NOMO-1 treated with DMSO at 0.1 percent for 48 hours (cell line): ENCODE measurements around the gene LGMN.

Experiments used
- DNase-seq: peaks from one replicate; lab custom pipeline; 2025; ENCODE audit not compliant: unreplicated experiment; lab: John Stamatoyannopoulos, UW

LGMN gene

DNA sequence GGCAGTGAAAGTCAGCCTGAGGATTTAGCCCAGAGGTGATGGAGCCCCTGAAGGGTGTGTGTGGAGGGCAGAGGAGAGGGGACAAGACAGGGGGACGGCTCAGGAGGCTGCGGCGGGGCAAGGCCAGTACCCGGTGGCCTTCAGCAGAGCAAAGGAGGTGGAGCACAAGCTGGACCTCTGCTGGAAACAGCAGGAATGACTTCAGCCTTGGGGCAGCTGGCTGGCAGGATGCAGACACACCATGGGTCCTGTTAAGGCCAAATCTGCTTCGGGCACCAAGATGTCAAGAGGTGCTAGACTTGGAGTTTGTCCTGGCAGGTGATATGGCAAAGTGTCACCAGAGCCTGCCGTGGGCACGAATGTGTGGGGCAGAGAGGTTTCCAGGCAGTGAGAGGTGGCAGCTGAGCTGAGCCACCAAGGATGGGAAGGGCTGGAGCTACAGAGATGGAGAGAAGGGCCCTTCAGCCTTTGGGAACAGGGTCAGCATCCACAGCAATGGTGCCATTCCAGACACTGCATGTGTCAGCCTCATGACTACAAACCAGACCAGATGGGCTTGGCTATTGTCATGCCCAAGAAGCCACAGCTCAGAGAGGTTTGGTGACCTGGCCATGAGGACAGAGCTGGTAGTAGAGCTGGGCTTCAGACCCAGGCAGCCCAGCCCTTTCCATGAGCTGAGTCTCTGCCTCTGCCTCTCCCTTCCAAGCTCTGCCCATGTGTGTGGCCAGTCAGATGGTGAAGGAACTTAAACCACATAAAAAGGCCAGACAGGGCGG is 91.9 kb downstream of the LGMN start:
- no peak for DNase-seq

DNA sequence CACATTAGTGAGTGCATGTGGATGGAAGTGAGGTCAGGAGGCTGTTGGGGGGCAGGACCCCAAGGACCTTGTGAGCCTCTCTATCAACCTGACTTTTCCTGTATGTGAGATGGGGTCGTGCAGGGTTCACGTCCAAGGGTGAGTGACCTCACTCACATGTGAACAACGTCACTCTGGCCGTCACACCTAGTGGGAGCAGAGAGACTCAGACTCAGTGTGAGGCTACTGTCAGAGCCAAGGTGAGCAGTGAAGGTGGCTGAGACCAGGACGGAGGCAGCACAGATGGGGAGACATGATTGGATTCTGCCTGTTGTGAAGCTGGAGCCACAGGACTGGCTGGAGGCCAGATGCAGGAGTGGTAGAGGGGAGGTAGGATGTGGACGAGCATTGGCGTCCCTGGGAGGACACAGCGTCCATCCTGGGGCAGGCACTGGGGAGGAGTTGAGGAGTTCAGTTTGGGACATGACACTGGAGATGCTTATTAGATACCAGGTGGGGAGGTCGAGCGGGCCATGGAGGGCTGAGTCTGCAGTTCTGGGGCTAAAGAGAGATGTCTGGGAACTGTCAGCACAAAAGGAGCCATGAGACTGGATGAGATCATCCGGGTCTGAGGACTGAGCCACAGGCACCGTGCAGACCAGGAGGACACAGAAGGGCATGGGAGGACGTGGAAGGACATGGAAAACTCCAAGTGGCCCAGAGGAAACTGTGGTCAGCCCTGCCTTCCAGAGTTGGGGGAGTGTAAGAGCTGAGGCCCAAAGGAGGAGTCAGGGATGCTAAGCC is 92.8 kb downstream of the LGMN start:
- DNase-seq = no peak

DNA sequence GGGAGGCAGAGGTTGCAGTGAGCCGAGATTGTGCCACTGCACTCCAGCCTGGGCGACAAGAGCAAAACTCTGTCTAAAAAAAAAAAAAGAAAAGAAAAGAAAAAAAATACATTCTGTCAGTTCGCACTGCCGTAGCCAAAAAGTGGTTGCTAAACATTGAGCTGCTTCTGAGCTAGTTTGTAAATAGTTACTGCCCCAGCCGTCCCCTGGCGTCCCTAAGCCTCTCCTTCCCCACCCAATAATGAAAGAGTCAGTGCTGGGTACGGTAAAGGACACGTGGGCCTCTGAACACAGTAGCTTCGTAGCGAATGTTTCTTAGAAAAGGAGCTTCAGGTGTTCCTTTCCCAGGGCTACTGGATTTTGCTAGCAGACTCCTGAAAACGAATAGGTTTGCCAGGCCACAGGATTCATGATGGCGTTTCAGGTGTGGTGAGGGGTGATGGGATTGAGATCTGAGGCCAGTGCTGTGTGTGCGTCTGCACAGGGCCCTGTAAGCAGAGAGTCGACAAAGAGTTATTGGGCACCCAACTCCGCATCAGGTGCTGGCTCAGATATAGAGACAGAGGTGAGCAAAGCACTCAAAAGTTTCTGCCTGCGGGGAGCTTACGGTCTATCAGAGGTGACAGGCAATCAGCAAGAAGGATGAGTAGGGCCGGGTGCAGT is 94.1 kb downstream of the LGMN start:
- no peak for DNase-seq
